Osteocyte (in vitro differentiated cells): Measurements from ENCODE around the gene MTA3. TPM values are rescaled to one million over a fixed set of nuclear protein-coding genes. Genes with fewer than 3 reads are reported as not detected.

Source experiments
- DNase-seq: peaks from one replicate; pipeline ENCODE4 v3.0.0; 2021; ENCODE audit warnings: mixed read lengths; ENCODE audit not compliant: unreplicated experiment; ENCODE audit errors: extremely low spot score
- H3K27ac Mint-ChIP-seq: one replicate; pipeline ENCODE4 v1.8.0; 2021; ENCODE audit warnings: mild to moderate bottlenecking, mixed read lengths; ENCODE audit not compliant: unreplicated experiment
- H3K27me3 Mint-ChIP-seq: one replicate; pipeline ENCODE4 v1.8.0; 2021; ENCODE audit warnings: mixed read lengths; ENCODE audit not compliant: unreplicated experiment
- H3K36me3 Mint-ChIP-seq: one replicate; pipeline ENCODE4 v1.8.0; 2021; ENCODE audit warnings: mixed read lengths; ENCODE audit not compliant: unreplicated experiment
- H3K4me1 Mint-ChIP-seq: one replicate; pipeline ENCODE4 v1.8.0; 2021; ENCODE audit warnings: mixed read lengths; ENCODE audit not compliant: unreplicated experiment
- H3K4me3 Mint-ChIP-seq: one replicate; pipeline ENCODE4 v1.8.0; 2021; ENCODE audit warnings: mild to moderate bottlenecking, moderate library complexity, mixed read lengths; ENCODE audit not compliant: unreplicated experiment
- H3K9me3 Mint-ChIP-seq: one replicate; pipeline ENCODE4 v1.8.0; 2021; ENCODE audit warnings: mixed read lengths; ENCODE audit not compliant: unreplicated experiment
- CTCF ChIP-seq: fragments of 200-600 bp; sonication (generic); IDR thresholded peaks from 2 replicates; pipeline ENCODE4 v1.5.0; 2021; ENCODE audit warnings: antibody characterized with exemption, mild to moderate bottlenecking, moderate library complexity
- total RNA-seq: library from RNA; stranded (reverse); gene quantifications from 2 replicates; pipeline ENCODE4 v1.2.1, GENCODE V29; 2021

MTA3 gene
- total RNA-seq, 1 donor from 2014 or later = 49.2 TPM

GRCh38 chr2:42547014-42547413 lies 21.4 kb upstream of the MTA3 start:
- Mint-ChIP-seq H3K36me3 (no peaks in the 10 kb centered on the region), H3K27me3 (no peaks in the 10 kb centered on the region), H3K4me1 (no peaks in the 10 kb centered on the region), H3K27ac (no peak overlapping the region), H3K9me3 (no peaks in the 10 kb centered on the region), H3K4me3 (no peak overlapping the region)
- DNase-seq = no peak
- TF ChIP-seq CTCF = no peak

DNA sequence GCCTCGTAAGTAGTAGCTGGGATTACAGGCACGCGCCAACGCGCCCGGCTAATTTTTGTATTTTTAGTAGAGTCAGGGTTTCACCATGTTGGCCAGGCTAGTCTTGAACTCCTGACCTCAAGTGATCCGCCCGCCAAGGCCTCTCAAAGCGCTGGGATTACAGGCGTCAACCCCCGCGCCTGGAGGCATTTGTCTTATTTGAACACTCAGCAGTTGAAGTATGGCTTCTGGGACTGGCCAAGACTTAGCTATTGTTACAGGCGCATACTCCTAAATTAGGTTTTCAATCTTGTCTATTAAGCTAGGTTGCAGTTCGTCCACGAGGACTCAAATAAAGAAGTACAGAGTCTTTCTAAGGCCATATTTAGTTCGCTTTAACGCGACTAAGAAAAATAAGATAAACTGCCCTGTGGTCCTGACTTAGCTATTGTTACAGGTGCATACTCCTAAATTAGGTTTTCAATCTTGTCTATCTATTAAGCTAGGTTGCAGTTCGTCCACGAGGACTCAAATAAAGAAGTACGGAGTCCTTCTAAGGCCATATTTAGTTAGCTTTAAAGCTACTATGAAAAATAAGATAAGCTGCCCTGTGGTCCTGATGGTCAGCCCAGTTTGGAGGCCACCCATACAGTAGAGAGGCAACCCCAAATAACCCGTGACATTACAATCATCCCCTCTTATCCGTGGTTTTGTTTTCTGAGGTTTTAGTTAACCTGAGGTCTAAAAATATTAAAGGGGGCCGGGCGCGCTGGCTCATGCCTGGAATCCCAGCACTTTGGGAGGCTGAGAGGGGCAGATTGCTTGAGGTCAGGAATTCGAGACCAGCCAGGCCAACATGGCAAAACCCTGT lies 20.8 kb upstream of the MTA3 start:
- no peak for DNase-seq
- Mint-ChIP-seq H3K4me3 (no peak overlapping the region), H3K9me3 (no peaks in the 10 kb centered on the region), H3K27me3 (no peaks in the 10 kb centered on the region), H3K36me3 (no peaks in the 10 kb centered on the region), H3K27ac (no peak overlapping the region), H3K4me1 (no peaks in the 10 kb centered on the region)
- no peak for TF ChIP-seq CTCF

GRCh38 chr2:42550870-42551269 lies 17.6 kb upstream of the MTA3 start:
- Mint-ChIP-seq H3K27me3 (no peaks in the 10 kb centered on the region), H3K27ac (no peak overlapping the region), H3K4me1 (no peaks in the 10 kb centered on the region), H3K36me3 (no peaks in the 10 kb centered on the region), H3K9me3 (no peaks in the 10 kb centered on the region), H3K4me3 (no peak overlapping the region)
- no peak for DNase-seq
- no peak for TF ChIP-seq CTCF

DNA sequence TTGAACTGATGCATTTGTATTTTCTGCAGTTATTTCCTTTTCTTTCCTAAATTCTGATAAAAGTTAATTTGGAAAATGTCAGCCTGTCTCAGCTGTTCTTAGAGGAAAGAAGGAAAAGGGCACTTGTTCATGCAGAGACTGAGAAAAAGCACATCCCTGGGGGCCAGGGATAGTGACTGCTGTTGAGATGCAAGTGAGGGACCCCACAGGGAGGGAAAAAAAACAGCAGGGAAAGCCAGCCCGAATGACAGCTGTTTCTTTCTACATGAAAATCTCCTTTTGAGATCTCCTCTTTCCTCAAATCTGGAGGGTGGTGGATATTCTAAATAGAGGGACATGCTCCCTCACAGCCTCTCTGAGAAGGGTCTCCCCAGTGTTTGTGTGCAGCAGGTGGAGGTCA lies 14.0 kb upstream of the MTA3 start:
- peaks cover 4% of the 10 kb centered on the region for H3K27me3 Mint-ChIP-seq
- no peak for TF ChIP-seq CTCF
- H3K36me3 Mint-ChIP-seq = no peaks in the 10 kb centered on the region
- H3K4me1 Mint-ChIP-seq = no peaks in the 10 kb centered on the region
- no peaks in the 10 kb centered on the region for H3K9me3 Mint-ChIP-seq
- H3K27ac Mint-ChIP-seq = no peak overlapping the region
- DNase-seq = no peak
- H3K4me3 Mint-ChIP-seq = no peak overlapping the region

DNA sequence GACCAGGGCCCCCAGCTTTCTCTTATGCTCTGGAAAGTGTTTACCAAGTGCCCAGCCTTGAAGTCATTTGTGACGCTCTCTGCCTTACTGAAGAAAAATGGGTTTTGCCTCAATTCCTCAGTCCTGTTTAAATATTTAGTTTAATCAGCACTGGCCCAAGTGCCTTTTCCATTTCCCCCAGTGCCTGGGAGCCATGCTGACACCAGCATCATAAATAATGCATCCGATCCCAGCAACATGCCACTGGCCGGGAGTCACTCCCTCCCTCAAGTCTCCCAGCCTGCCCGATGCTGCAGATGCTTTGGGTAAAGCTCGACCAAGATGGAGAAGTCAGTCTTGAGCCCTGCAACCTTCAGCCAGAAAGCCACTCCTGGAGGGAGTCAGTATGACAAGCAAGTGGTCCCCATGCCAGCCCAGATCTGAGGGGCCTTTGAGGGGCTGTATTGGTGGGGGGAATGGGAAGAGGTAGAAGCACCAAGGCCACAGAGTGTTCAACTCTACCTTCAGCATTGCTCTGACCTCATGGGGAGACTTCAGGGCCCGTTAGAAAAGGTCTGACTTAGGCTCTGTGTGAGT lies 12.0 kb upstream of the MTA3 start:
- H3K4me1 Mint-ChIP-seq = peaks cover 3% of the 10 kb centered on the region
- H3K36me3 Mint-ChIP-seq = no peaks in the 10 kb centered on the region
- no peak for DNase-seq
- no peak overlapping the region for H3K4me3 Mint-ChIP-seq
- no peak for TF ChIP-seq CTCF
- H3K9me3 Mint-ChIP-seq = no peaks in the 10 kb centered on the region
- H3K27ac Mint-ChIP-seq = no peak overlapping the region
- peaks cover 4% of the 10 kb centered on the region for H3K27me3 Mint-ChIP-seq
